ENCODE measurements around the gene SMAD3. TPM values are rescaled to one million over a fixed set of nuclear protein-coding genes. Genes with fewer than 3 reads are reported as not detected.

SMAD3 gene
- total and polyA plus RNA-seq, 2 of the 4 experiments (the other 2 are of a cell fraction) = 71.0 to 177 TPM

- in situ Hi-C loops (cut with MboI; ENCODE audit: low sequenced_read_pairs) (loop anchor here (10.0 kb wide), 1 partner anchor 371 kb away; no protein-coding TSS in a partner anchor), dilution Hi-C loops (cut with HindIII; ENCODE audit: low sequenced_read_pairs, unreplicated experiment) (no loop called here), intact Hi-C loops (cut with micrococcal nuclease) (loop anchor here (10.0 kb wide), 1 partner anchor 771 kb away; no protein-coding TSS in a partner anchor)
- Histone ChIP-seq H3K23ac (ENCODE audit: low read depth, low read length) (0 out of 2 replicates have a peak overlapping the region, but pooled peaks have one; percentile 53), H2AK5ac (ENCODE audit: low read depth, low read length) (peak overlapping the region; percentile 57), H3K4me1 (ENCODE audit: control insufficient read depth, insufficient read depth, low read length) (peaks cover 5% of the 10 kb centered on the region), H2BK20ac (ENCODE audit: low read depth, low read length) (peak overlapping the region; percentile 34; the same call in 1 of the 2 replicates), H2BK15ac (ENCODE audit: low read depth, low read length) (peak overlapping the region; percentile 15; the same call in 1 of the 3 replicates), H2BK120ac (ENCODE audit: low read depth, low read length) (peak overlapping the region; percentile 16; the same call in 1 of the 2 replicates), H4K8ac (ENCODE audit: low read depth in 2 of 2, low read length in 2 of 2) (no peak overlapping the region; a peak in 1 of 4 replicates), H3K4ac (ENCODE audit: low read depth, low read length) (peak overlapping the region; percentile 41; the same call in 1 of the 2 replicates), H3K9me3 (ENCODE audit: control insufficient read depth, insufficient read depth, low read length) (no peaks in the 10 kb centered on the region), H3K18ac (ENCODE audit: low read depth, low read length) (no peak overlapping the region), H3K56ac (ENCODE audit: extremely low read depth, insufficient read depth, low read length) (no peak overlapping the region), H3K9me1 (ENCODE audit: insufficient read depth, low read length) (peaks cover 5% of the 10 kb centered on the region; the same call in 1 of the 2 replicates), H4K5ac (ENCODE audit: low read depth, low read length) (no peak overlapping the region), H2AFZ (replicated peaks; ENCODE audit: low read length, poor library complexity) (peak overlapping the region; percentile 28), H3K9ac (ENCODE audit: low read depth, low read length) (0 out of 2 replicates have a peak overlapping the region, but pooled peaks have one; percentile 73), H3K14ac (replicated peaks; ENCODE audit: low read depth, low read length) (no peak overlapping the region), H3K27me3 (ENCODE audit: control insufficient read depth, insufficient read depth, low read length) (no peaks in the 10 kb centered on the region), H4K20me1 (ENCODE audit: insufficient read depth, low read length) (peaks cover 30% of the 10 kb centered on the region), H2BK5ac (ENCODE audit: low read depth, low read length, poor library complexity, severe bottlenecking) (no peak overlapping the region), H3K79me1 (ENCODE audit: low read depth in 1 of 2, low read length in 2 of 2) (peaks cover 0 to 10% of the 10 kb centered on the region in 2 experiments; a peak in 1 of 4 replicates), H3K36me3 (ENCODE audit: control insufficient read depth, insufficient read depth, low read length) (peaks cover 8% of the 10 kb centered on the region), H3K27ac (ENCODE audit: insufficient read depth, low read length) (no peak overlapping the region), H2AK9ac (replicated peaks; ENCODE audit: low read depth, low read length, poor library complexity) (no peak overlapping the region), H3K4me2 (ENCODE audit: low read depth, low read length) (no peak overlapping the region), H4K91ac (ENCODE audit: insufficient read depth, low read depth, low read length) (no peak overlapping the region), H3K4me3 (ENCODE audit: insufficient read depth, low read depth, low read length) (no peak overlapping the region)
- TF ChIP-seq USF2 (IDR thresholded peaks at IDR 0.05; ENCODE audit: low read depth, low read length) = no peak
- TF ChIP-seq CTCF (conservative IDR thresholded peaks at IDR 0.05; ENCODE audit: low read depth, low read length) = no peak
- TF ChIP-seq CHD1 (IDR thresholded peaks at IDR 0.05; ENCODE audit: low read depth, low read length) = no peak
- TF ChIP-seq POLR2A (IDR thresholded peaks at IDR 0.05; ENCODE audit: low read depth, low read length) = no peak
- TF ChIP-seq CEBPB (IDR thresholded peaks at IDR 0.05; ENCODE audit: low read depth, low read length) = no peak
- no peak for TF ChIP-seq RFX5 (IDR thresholded peaks at IDR 0.05; ENCODE audit: low read depth, low read length)
- no peak for TF ChIP-seq MAFK (IDR thresholded peaks at IDR 0.05; ENCODE audit: low read depth, low read length)
- no peak for TF ChIP-seq FOS (IDR thresholded peaks at IDR 0.05; ENCODE audit: low read depth, low read length)
- TF ChIP-seq RAD21 (IDR thresholded peaks at IDR 0.05; ENCODE audit: low read length) = no peak
- no peak for TF ChIP-seq MAZ (IDR thresholded peaks at IDR 0.05; ENCODE audit: borderline replicate concordance, low read depth, low read length)
- DNase-seq = peak; percentile 17
- BruUV-seq (replicated peaks) = no TSS peak
- ChIA-PET CTCF (interaction anchor here (0.9 kb wide), 1 partner anchor 21 kb away, joined by 3 read pairs; no protein-coding TSS in a partner anchor), POLR2A (ENCODE audit: unreplicated experiment) (no interaction called here)
- 74% methylated on average over 6 of the region's 33 CpGs; no CpG with 5 or more reads in 1 of the 2 experiments for WGBS, 2 experiments (ENCODE audit: extremely low coverage in 2 of 2, insufficient read length in 1 of 2)
- ATAC-seq (ENCODE audit: low read depth) = no peak
These were observed 1.5 kb upstream of the SMAD3 start for GRCh38 chr15:67063689-67064606.
